Neuronal stem cell (in vitro differentiated cells): ENCODE measurements around the gene THSD7A.

Experiments used
- DNase-seq: peaks from one replicate; pipeline ENCODE4 v3.0.0-alpha.2; 2013; ENCODE audit warnings: low spot score
- H2AFZ ChIP-seq: one replicate; pipeline ENCODE4 v1.6.1; 2013; ENCODE audit warnings: mild to moderate bottlenecking, low read length, inconsistent platforms
- H2AK5ac ChIP-seq: 2 replicates; pipeline ENCODE4 v1.6.1; 2013; ENCODE audit warnings: low read depth, mild to moderate bottlenecking, inconsistent platforms, low read length, moderate library complexity, mixed read lengths
- H2BK120ac ChIP-seq: 2 replicates; pipeline ENCODE4 v1.6.1; 2013; ENCODE audit warnings: low read depth, mild to moderate bottlenecking, inconsistent platforms, low read length, moderate library complexity, mixed read lengths
- H2BK12ac ChIP-seq: one replicate; pipeline ENCODE4 v1.6.1; 2013; ENCODE audit warnings: low read length, inconsistent platforms
- H2BK15ac ChIP-seq: 2 replicates; pipeline ENCODE4 v1.6.1; 2013; ENCODE audit warnings: mild to moderate bottlenecking, low read length, inconsistent platforms, mixed read lengths
- H2BK5ac ChIP-seq: one replicate; pipeline ENCODE4 v1.6.1; 2013; ENCODE audit warnings: inconsistent platforms, mild to moderate bottlenecking, low read length, moderate library complexity
- H3K14ac ChIP-seq: one replicate; pipeline ENCODE4 v1.6.1; 2013; ENCODE audit warnings: low read length, inconsistent platforms
- H3K18ac ChIP-seq: 2 replicates; pipeline ENCODE4 v1.6.1; 2013; ENCODE audit warnings: low read length, inconsistent platforms
- H3K23ac ChIP-seq: 2 replicates; pipeline ENCODE4 v1.6.1; 2013; ENCODE audit warnings: low read depth, mild to moderate bottlenecking, mixed read lengths, low read length, inconsistent platforms; ENCODE audit not compliant: poor library complexity
- H3K27ac ChIP-seq: replicated peaks from 3 replicates; pipeline ENCODE4 v1.5.1; 2013; ENCODE audit warnings: low read length, inconsistent platforms
- H3K27me3 ChIP-seq, 3 experiments: 2 replicates each; pipeline ENCODE4 v1.6.1; 2013; ENCODE audit warnings: low read length in 3 of 3, mild to moderate bottlenecking in 2 of 3, inconsistent platforms in 1 of 3, low read depth in 1 of 3, mixed read lengths in 1 of 3, moderate library complexity in 1 of 3; ENCODE audit not compliant: control insufficient read depth in 3 of 3, insufficient read depth in 3 of 3
- H3K36me3 ChIP-seq, 2 donors: replicated peaks in 1 of 2; 2 replicates each; pipeline ENCODE4 v1.6.1; 2013; ENCODE audit warnings: low read length in 2 of 2; ENCODE audit not compliant: control insufficient read depth in 2 of 2, insufficient read depth in 2 of 2
- H3K4ac ChIP-seq: 2 replicates; pipeline ENCODE4 v1.6.1; 2013; ENCODE audit warnings: inconsistent platforms, mild to moderate bottlenecking, low read length, moderate library complexity
- H3K4me1 ChIP-seq, 2 donors: 1 replicate in 1 of 2; 2 replicates in 1 of 2; pipeline ENCODE4 v1.6.1; 2013; ENCODE audit warnings: low read length in 2 of 2, low read depth in 1 of 2; ENCODE audit not compliant: control insufficient read depth in 2 of 2, insufficient read depth in 1 of 2
- H3K4me2 ChIP-seq: one replicate; pipeline ENCODE4 v1.6.1; 2013; ENCODE audit warnings: mild to moderate bottlenecking, low read length, inconsistent platforms; ENCODE audit not compliant: insufficient read depth, poor library complexity, severe bottlenecking
- H3K4me3 ChIP-seq, 2 donors: 2 replicates each; pipeline ENCODE4 v1.5.1; 2013; ENCODE audit warnings: low read length in 2 of 2, mild to moderate bottlenecking in 2 of 2, inconsistent platforms in 1 of 2, moderate library complexity in 1 of 2
- H3K79me1 ChIP-seq: one replicate; pipeline ENCODE4 v1.6.1; 2013; ENCODE audit warnings: low read depth, mild to moderate bottlenecking, inconsistent platforms, low read length, moderate library complexity
- H3K9ac ChIP-seq: one replicate; pipeline ENCODE4 v1.6.1; 2013; ENCODE audit warnings: mild to moderate bottlenecking, low read depth, low read length, inconsistent platforms; ENCODE audit not compliant: poor library complexity
- H3K9me3 ChIP-seq, 2 donors: replicated peaks in 1 of 2; 2 replicates each; pipeline versions ENCODE3 to v1.6.1; 2013; ENCODE audit warnings: low read length in 2 of 2, mild to moderate bottlenecking in 2 of 2, inconsistent platforms in 1 of 2, low read depth in 1 of 2, mixed read lengths in 1 of 2, moderate library complexity in 1 of 2; ENCODE audit not compliant: control insufficient read depth in 2 of 2, insufficient read depth in 1 of 2
- H4K8ac ChIP-seq: one replicate; pipeline ENCODE4 v1.6.1; 2013; ENCODE audit warnings: low read depth, mild to moderate bottlenecking, inconsistent platforms, low read length, moderate library complexity
- H4K91ac ChIP-seq: one replicate; pipeline ENCODE4 v1.6.1; 2013; ENCODE audit warnings: low read length, low read depth, mild to moderate bottlenecking, inconsistent platforms; ENCODE audit not compliant: poor library complexity
- WGBS, 2 donors: extraction: QIAGEN DNeasy Blood & Tissue Kit; methylation state at CpG; one replicate each; pipeline ENCODE4 v1.1.7; 2013; ENCODE audit warnings: missing lambda C conversion rate in 2 of 2, mixed read lengths in 1 of 2; ENCODE audit not compliant: insufficient read length in 2 of 2, insufficient replicate concordance in 1 of 2; ENCODE audit errors: extremely low coverage in 2 of 2; 5-methylcytosine and 5-hydroxymethylcytosine counted together

The THSD7A gene

DNA sequence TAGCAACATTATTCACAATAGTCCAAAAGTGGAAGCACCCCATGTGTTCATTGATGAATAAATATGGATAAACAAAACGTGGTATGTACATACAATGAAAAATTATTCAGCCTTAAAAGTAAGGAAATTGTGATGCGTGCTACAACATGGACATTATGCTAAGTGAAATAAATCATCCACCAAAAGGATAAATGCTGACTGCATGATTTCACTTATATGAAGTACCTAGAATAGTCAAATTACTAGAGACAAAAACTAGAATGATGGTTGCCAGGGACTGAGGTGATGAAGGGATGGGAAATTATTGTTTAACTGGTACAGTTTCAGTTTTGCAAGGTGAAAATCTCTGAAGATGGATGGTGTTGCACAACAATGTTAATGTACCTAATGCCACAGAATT, 56.6 kb downstream of the THSD7A start:
- Histone ChIP-seq H3K36me3 (no peaks in the 10 kb centered on the region), H3K4me3 (no peak overlapping the region), H2BK12ac (no peak overlapping the region), H2BK5ac (no peak overlapping the region), H4K91ac (no peak overlapping the region), H4K8ac (no peak overlapping the region), H3K4me2 (no peak overlapping the region), H3K4me1 (no peaks in the 10 kb centered on the region), H3K27ac (no peak overlapping the region), H3K4ac (no peak overlapping the region), H2BK15ac (no peak overlapping the region), H3K23ac (no peak overlapping the region), H3K27me3 (no peaks in the 10 kb centered on the region), H3K79me1 (no peaks in the 10 kb centered on the region), H3K14ac (no peak overlapping the region), H2AFZ (no peak overlapping the region), H3K9ac (no peak overlapping the region), H3K9me3 (no peaks in the 10 kb centered on the region), H2BK120ac (no peak overlapping the region), H3K18ac (no peak overlapping the region), H2AK5ac (no peak overlapping the region)
- WGBS, 2 donors = no CpG with 5 or more reads among the region's 2 CpGs
- no peak for DNase-seq

DNA sequence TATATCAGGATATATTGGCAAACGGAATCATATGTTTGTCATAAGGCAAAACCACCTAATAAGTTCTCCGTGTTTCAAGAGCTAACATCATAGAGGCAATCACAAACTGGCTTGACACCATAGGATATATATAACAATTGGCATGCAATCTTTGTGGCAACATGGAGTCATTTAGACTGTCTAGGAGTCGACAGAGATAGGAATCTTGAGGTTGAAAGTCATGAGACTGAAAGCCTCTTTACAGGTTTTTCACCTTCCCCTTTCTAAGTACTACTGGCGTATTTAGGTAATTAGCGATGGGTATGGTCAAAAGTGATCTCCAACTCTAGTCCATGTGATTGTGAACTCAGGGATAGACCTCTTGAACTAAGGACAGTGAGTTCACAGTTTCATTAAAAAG, 63.7 kb downstream of the THSD7A start:
- Histone ChIP-seq H3K4me3 (no peak overlapping the region), H3K36me3 (no peaks in the 10 kb centered on the region), H2BK5ac (no peak overlapping the region), H4K8ac (no peak overlapping the region), H3K79me1 (no peaks in the 10 kb centered on the region), H3K4ac (no peak overlapping the region), H3K4me1 (peaks cover 0 to 2% of the 10 kb centered on the region in 2 donors), H3K9ac (no peak overlapping the region), H3K27me3 (no peaks in the 10 kb centered on the region), H2BK15ac (no peak overlapping the region), H2BK12ac (no peak overlapping the region), H3K9me3 (no peaks in the 10 kb centered on the region), H2BK120ac (no peak overlapping the region), H2AK5ac (no peak overlapping the region), H4K91ac (no peak overlapping the region), H3K18ac (no peak overlapping the region), H3K23ac (no peak overlapping the region), H3K14ac (no peak overlapping the region), H2AFZ (no peak overlapping the region), H3K4me2 (no peak overlapping the region), H3K27ac (no peak overlapping the region)
- WGBS, 2 donors = no CpG with 5 or more reads among the region's 5 CpGs
- no peak for DNase-seq

DNA sequence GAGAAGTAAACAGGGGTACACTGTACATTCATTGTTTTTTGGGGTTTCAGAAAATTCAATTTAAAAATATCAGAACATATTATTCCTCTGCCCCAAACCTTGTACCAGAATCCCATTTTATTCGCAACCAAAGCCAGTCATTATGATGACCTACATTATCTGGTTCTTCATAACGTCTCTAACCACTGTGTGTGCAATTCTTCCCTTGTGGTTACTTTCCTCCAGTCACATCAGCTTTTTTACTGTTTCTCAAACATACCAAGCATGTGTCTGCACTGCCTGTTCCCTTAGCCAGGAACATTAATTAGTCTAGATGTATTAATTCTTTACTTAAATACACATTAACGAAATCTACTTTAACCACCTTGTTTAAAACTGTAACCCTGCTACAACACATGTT, 64.8 kb downstream of the THSD7A start:
- no peak overlapping the region for H3K14ac ChIP-seq

DNA sequence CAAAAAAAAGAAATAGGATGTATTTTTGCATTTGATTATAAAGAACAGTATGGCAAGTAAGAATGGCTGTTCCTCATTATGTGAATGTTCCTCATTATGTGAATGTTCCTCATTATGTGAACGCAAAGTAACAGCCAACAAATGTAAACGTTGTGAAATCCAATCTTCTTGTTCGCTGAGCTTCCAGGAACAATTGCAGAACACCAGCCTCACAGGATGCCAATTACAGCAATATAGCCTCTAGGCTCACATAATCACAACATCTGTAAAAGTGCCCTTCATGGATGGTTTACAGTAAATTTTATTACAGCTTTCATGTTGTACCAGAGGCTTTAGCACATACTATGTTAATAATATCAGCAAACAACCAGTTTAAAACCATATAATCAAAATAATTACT, 71.6 kb downstream of the THSD7A start:
- no peak overlapping the region for H4K91ac ChIP-seq
- no peak overlapping the region for H3K27ac ChIP-seq
- H2AK5ac ChIP-seq = no peak overlapping the region
- H3K23ac ChIP-seq = no peak overlapping the region
- H2BK5ac ChIP-seq = no peak overlapping the region
- H2BK15ac ChIP-seq = no peak overlapping the region
- H2AFZ ChIP-seq = no peak overlapping the region
- no peaks in the 10 kb centered on the region for H3K27me3 ChIP-seq
- H3K4ac ChIP-seq = no peak overlapping the region
- H2BK120ac ChIP-seq = no peak overlapping the region
- no peak for DNase-seq
- no peak overlapping the region for H3K4me3 ChIP-seq
- no peak overlapping the region for H3K9ac ChIP-seq
- no peak overlapping the region for H2BK12ac ChIP-seq
- H3K4me2 ChIP-seq = no peak overlapping the region
- H3K36me3 ChIP-seq = no peaks in the 10 kb centered on the region
- H4K8ac ChIP-seq = no peak overlapping the region
- H3K14ac ChIP-seq = no peak overlapping the region
- no CpG with 5 or more reads among the region's 3 CpGs for whole genome bisulfite sequencing, 2 donors
- no peak overlapping the region for H3K18ac ChIP-seq
- no peaks in the 10 kb centered on the region for H3K9me3 ChIP-seq
- no peaks in the 10 kb centered on the region for H3K4me1 ChIP-seq
- H3K79me1 ChIP-seq = no peaks in the 10 kb centered on the region

More for the DNA sequence above, 64.8 kb downstream of the THSD7A start:
- H3K4me1 ChIP-seq = peaks cover 0 to 2% of the 10 kb centered on the region in 2 donors
- no peak overlapping the region for H3K4me3 ChIP-seq
- H3K27me3 ChIP-seq = no peaks in the 10 kb centered on the region
- no peak overlapping the region for H3K23ac ChIP-seq
- H4K91ac ChIP-seq = no peak overlapping the region
- no peak overlapping the region for H3K9ac ChIP-seq
- DNase-seq = no peak
- no peak overlapping the region for H3K4ac ChIP-seq
- H2BK120ac ChIP-seq = no peak overlapping the region
- no peak overlapping the region for H2AFZ ChIP-seq
- no peak overlapping the region for H4K8ac ChIP-seq
- no peak overlapping the region for H2BK5ac ChIP-seq
- H3K79me1 ChIP-seq = no peaks in the 10 kb centered on the region
- no peak overlapping the region for H3K4me2 ChIP-seq
- no peaks in the 10 kb centered on the region for H3K9me3 ChIP-seq
- H2AK5ac ChIP-seq = no peak overlapping the region
- H3K18ac ChIP-seq = no peak overlapping the region
- H2BK15ac ChIP-seq = no peak overlapping the region
- no peak overlapping the region for H2BK12ac ChIP-seq
- 100% methylated on average over 1 of the region's 3 CpGs; no CpG with 5 or more reads in 1 of the 2 donors for WGBS, 2 donors
- H3K36me3 ChIP-seq = no peaks in the 10 kb centered on the region
- no peak overlapping the region for H3K27ac ChIP-seq
